H1 (cell line): ENCODE data around the gene ZFAND4.

Source experiments
- ATF2 ChIP-seq: IDR thresholded peaks from 2 replicates; pipeline ENCODE4 v1.6.1; 2012; ENCODE audit warnings: low read length, inconsistent platforms
- CTBP2 ChIP-seq: IDR thresholded peaks from 2 replicates; pipeline ENCODE4 v1.7.0; 2011; ENCODE audit warnings: borderline replicate concordance, mild to moderate bottlenecking, moderate library complexity, mixed read lengths, low read length; ENCODE audit not compliant: insufficient read depth, insufficient read length
- CTCF ChIP-seq, 3 experiments: IDR thresholded peaks; 1 replicate in 2 of 3; 2 replicates in 1 of 3; pipeline versions ENCODE4 v1.5.1 to v1.6.1; 2011; ENCODE audit warnings: low read length in 3 of 3, mild to moderate bottlenecking in 3 of 3, inconsistent platforms in 2 of 3, low read depth in 1 of 3, moderate library complexity in 1 of 3; ENCODE audit not compliant: insufficient read depth in 1 of 3; ENCODE audit errors: control extremely low read depth in 1 of 3
- EZH2 ChIP-seq: fragments of 200-600 bp; sonication (generic); IDR thresholded peaks from 2 replicates; pipeline ENCODE4 v1.7.1; 2012; ENCODE audit warnings: low read depth, mild to moderate bottlenecking, moderate library complexity, low read length, inconsistent platforms; ENCODE audit not compliant: severe bottlenecking
- JUND ChIP-seq: IDR thresholded peaks from 2 replicates; pipeline ENCODE4 v1.6.1; 2011; ENCODE audit warnings: mild to moderate bottlenecking, improper control_type of control experiment, low read length
- KDM1A ChIP-seq: fragments of 200-600, 300-600 bp; sonication (generic); IDR thresholded peaks from 2 replicates; pipeline ENCODE4 v1.7.1; 2016; ENCODE audit warnings: mild to moderate bottlenecking, low read length, borderline replicate concordance
- MAFK ChIP-seq: IDR thresholded peaks from 2 replicates; pipeline ENCODE4 v1.6.1; 2012; ENCODE audit warnings: low read depth, mild to moderate bottlenecking, improper control_type of control experiment, low read length
- POLR2A ChIP-seq, 2 experiments: IDR thresholded peaks; 1 replicate in 1 of 2; 2 replicates in 1 of 2; pipeline ENCODE4 v1.6.1; 2011; ENCODE audit warnings: low read depth in 2 of 2, low read length in 2 of 2, mild to moderate bottlenecking in 2 of 2; ENCODE audit errors: control extremely low read depth in 1 of 2
- SP1 ChIP-seq: IDR thresholded peaks from 2 replicates; pipeline ENCODE4 v1.6.1; 2011; ENCODE audit warnings: low read depth, low read length

GRCh38 chr10:45649296-45649695 is 23.3 kb downstream of the ZFAND4 start:
- TF ChIP-seq EZH2 (no peak), SP1 (no peak), MAFK (no peak), CTCF (IDR thresholded peaks at IDR 0.05; ENCODE audit: control extremely low read depth in 1 of 3, insufficient read depth in 1 of 3, low read depth in 1 of 3, low read length in 3 of 3) (no peak), JUND (no peak), CTBP2 (no peak), KDM1A (no peak), POLR2A (IDR thresholded peaks at IDR 0.05; ENCODE audit: control extremely low read depth in 1 of 2, low read depth in 2 of 2, low read length in 2 of 2) (no peak), ATF2 (no peak)
